Measurements from ENCODE around the gene DCBLD2.

- no peak for TF ChIP-seq POLR2AphosphoS5 (IDR thresholded peaks at IDR 0.05)
- no peak for TF ChIP-seq CTCF (IDR thresholded peaks at IDR 0.05)
- no peak for TF ChIP-seq POLR2A (IDR thresholded peaks at IDR 0.05)
Measured at GRCh38 chr3:98877132-98877531, 24.4 kb downstream of the DCBLD2 start.

All from upper lobe of left lung (tissue), 4 donors.